ENCODE results near the gene RBM5.
"Not testable (repeated sequence)": the region's sequence is repeated elsewhere in the genome, so short reads cannot be mapped to it uniquely, and the experiment has no call there.

RBM5 gene

DNA sequence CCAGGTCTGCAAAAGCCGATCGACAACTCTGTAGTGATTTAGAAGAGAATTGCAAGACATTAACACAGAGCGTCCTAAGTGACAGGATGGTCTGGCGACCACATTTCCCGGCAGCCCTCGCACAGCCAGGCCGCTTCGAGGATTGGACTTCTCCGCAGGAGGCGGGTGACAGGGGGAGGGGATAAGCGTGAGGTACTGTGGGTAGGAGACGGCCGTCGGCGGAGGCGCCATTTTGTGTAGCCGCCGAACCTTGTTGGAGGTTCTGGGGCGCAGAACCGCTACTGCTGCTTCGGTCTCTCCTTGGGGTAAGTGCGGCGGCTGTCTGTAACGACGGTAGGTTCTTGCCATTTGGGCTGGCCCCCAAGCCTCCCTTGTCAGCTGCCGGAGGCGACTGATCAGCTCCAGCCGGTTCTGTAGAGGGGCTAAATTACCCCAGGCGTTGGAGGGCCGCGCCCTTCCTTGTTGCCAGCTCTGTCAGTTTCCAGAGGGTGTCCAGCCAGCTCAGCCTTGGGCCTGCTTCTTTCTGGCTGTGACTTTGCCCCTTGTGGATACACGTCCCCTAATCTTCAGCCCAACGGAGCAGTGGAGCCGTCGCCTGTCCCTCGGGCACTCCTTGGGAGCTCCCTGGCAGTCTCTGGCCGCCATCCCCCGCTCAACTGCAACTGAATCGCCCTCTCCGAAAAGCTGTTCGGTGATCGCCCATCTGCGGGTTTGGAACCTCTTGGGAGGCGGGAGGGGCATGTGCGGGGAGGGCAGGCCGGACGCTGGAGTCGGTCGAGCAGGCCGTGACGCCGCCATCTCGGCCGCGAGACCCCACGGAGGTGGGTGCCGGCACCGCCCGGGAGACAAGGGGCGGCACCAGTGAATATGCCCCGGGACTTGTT lies at the start of gene RBM5:
Gene RBM5 (plus strand): TSS at position 195 of the 884 bp plus-strand sequence. CDS start 1,516 bp downstream, outside the sequence.
- DNase-seq: peak; percentile 92

DNA sequence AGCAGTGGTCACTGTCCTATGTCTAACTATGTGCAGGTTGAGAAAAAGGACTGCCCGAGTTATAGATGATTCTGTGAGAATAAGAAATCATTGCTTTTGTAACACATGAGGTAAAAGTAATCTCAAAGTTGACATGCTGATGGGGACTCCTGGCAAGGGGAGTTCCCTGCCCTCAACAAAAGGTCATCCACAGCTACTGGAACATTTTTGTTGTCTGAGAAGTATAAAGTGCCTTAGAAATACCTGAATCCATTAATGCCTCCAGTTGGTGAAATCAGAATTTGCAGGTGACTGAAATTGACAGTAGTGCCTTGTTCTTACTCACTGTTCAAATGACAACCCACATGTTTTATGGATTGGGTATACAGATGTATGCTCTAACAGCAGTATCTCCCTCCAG lies 43.7 kb upstream of the RBM5 start:
- DNase-seq: no peak

DNA sequence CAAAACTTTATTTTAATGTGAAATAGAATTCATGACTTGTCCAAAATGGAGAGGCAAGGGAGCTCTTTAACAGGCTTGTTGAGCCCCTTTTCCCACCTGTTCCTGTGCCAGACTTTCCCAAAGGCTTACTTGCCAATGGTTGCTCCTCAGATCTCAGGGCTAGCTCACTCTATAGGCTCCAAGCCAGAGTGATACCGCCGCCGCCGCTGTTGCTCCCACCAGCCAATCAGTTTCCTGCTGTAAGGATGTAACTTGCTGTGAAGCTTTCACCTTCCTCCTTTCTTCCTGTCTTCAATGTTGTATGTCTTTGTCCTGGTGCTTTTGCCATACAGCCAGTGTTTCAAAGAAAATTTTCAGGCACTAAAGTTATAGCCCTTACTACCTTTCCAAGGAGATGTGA lies 41.3 kb upstream of the RBM5 start:
- no peak for DNase-seq

DNA sequence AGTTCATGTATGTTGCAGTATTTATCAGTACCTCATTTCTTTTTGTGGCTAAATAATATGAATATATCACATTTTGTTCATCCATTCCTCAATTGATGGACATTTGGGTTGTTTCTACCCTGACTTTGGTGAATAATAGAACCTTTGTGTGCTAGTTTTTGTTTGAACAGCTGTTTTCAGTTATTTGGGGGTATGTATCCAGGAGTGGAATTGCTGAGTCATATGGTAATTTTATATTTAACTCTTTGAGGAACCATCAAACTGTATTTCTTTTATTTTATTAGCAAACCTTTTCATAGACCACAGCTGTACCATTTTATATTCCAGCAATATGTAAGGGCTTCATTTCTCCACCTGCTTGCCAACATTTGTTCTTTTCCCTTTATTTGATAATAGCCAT lies 38.4 kb upstream of the RBM5 start:
- no peak for DNase-seq

DNA sequence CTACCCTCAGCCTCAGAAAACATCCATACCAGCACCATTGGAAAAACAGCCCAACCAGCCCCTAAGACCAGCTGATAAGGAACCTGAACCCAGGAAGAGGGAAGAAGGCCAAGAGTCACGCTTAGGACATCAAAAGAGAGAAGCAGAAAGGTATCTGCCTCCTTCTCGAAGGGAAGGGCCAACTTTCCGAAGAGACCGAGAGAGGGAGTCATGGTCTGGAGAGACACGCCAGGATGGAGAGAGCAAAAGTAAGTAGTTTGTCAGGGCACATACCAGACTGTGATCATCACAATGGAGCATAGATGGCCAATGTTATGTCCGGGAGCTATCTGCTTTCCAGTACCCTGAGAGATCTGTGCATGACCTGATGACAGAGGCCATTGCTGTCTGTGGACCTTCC lies 31.0 kb upstream of the RBM5 start:
- DNase-seq: no peak

DNA sequence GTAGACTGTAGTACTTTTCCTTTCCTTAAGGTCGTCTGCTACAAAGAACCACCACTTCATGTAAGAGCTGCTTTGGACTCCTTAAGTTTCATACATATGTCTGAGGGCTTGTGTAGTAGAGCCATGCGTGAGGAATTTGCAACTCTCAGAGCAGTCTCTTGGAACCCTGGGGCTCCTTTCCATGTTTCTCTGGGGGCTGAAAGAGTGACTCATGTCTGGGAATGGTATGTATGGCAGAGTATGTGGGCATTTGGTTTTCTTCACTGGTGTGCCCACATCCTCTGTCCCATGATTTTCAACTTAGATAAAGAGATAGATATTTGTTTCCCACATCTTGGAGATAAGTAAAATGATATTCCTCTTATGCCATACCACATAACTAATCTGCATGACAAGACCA lies 20.6 kb upstream of the RBM5 start:
- no peak for DNase-seq

DNA sequence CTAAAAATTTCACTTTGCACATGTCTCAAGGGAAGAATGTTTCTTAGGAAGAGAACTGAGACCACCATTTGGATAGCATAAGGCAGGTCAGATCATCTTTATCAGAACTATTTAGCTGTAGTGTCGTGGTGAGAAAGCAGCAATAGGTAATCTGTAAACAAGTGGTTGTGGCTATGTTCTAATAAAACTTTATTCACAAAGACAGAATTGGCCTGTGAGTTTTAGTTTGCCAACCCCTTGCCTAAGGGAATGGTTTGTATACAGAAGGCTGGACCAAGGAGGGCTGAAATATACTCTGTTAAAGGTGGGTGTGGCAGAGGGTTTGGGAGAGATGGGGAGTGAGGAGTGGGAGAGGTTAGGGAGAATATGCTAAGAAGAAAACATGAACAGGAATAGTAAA lies 10.6 kb upstream of the RBM5 start:
- DNase-seq: no peak

DNA sequence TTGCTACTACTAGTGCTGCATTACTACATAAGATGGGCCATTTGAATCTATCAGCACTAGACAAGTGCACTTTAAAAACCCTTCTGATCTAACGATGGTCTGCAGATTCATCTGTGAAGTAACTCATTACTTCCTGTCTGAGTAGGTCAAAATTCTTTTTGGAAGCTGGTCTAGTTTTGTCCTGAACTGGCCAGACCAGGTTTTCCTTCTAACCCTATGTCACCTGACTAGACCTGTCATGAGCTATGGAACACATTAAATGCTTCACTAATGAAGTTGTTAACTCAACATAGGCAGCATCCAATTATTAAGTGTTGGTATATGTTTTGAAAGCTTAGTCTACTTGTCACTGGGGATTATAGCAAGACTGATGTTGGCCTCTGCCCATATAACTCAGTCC lies 10.1 kb upstream of the RBM5 start:
- DNase-seq: no peak

DNA sequence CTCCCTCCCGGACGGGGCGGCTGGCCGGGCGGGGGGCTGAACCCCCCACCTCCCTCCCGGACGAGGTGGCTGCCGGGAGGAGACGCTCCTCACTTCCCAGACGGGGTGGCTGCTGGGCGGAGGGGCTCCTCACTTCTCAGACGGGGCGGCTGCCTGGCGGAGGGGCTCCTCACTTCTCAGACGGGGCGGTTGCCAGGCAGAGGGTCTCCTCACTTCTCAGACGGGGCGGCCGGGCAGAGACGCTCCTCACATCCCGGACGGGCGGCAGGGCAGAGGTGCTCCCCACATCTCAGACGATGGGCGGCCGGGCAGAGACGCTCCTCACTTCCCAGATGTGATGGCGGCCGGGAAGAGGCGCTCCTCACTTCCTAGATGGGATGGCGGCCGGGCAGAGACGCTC lies 3.8 kb upstream of the RBM5 start:
- not testable (repeated sequence) for DNase-seq

DNA sequence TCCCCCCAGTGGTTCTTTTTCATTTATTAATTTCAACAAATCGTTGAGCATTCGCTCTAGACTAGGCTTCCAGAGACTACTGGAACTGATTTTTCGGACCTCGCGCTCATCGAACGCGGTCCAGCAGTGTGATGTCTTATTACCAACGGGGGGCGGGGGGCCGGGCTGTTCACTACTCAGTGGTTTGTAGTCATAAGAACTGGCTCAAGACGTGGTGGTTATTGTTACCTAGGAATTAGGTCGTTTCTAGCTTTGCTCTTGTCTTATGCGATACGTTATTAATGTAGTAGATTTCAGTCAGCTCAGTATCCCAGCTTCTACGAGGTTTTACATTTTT lies 858 bp downstream of the RBM5 start:
- no peak for DNase-seq

DNA sequence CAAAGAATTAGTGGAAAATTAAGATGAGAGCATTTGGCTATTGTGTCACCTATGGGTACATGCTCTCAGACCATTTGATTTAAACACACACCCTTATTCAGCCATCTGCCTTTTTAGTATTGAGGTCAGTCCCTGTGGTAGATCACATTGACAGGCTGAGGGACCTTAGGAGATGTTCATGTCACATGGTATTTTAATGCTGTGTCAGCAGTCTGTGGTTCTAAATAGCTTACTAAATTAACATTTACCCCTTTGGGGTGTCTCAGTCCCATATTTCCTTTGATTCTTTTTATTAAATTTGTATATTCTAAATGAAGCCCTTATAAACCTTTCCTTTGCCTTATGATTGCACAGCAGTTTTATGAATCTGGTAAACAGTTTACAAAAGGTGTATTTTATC lies 2.3 kb downstream of the RBM5 start:
- DNase-seq: no peak

DNA sequence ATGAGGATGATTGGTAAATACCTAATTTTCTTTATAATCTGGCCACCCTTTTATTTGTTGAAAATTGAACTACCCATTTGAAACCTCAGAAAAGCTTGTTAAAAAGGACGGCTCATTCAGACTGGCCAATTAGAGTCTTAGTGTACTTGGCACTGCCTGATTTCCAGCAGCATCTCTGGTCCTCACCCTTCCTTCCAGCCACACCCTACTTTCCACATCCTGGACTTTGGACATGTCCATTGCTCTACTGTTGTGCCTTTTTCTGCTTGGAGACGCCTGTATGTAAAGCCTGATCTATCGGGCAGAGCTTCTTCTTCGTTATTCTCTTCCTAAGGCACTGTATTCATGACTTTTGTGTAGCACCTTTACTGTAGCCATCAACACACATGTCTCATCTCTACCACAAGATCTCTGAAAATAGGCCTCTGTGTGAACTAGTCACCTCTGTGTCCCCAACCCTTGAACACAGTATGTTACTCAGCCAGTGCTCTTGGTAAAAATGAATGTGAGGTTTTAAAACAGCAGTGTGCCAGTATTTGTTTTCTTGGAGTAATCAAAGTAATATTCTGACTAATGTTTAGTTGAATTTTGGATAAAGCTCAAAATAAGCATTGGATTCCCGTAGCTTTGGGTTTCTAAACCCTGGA lies 6.8 kb downstream of the RBM5 start:
- no peak for DNase-seq

DNA sequence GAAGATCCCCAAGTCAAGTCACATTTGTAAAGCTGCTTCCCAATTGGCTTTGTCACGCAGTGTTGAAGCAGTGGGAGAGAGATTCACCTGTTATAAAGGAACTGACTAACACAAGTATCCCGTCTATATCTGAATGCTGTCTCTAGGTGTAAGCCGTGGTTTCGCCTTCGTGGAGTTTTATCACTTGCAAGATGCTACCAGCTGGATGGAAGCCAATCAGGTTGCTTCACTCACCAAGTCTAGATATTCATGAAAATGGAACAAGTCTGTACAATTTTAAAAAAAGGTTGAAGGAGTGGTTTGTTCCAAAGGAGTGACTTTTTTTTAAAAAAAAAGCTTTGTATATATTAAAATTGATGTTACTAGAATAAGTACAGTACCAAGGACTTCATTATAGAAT lies 11.7 kb downstream of the RBM5 start:
- peak; percentile 57 for DNase-seq

DNA sequence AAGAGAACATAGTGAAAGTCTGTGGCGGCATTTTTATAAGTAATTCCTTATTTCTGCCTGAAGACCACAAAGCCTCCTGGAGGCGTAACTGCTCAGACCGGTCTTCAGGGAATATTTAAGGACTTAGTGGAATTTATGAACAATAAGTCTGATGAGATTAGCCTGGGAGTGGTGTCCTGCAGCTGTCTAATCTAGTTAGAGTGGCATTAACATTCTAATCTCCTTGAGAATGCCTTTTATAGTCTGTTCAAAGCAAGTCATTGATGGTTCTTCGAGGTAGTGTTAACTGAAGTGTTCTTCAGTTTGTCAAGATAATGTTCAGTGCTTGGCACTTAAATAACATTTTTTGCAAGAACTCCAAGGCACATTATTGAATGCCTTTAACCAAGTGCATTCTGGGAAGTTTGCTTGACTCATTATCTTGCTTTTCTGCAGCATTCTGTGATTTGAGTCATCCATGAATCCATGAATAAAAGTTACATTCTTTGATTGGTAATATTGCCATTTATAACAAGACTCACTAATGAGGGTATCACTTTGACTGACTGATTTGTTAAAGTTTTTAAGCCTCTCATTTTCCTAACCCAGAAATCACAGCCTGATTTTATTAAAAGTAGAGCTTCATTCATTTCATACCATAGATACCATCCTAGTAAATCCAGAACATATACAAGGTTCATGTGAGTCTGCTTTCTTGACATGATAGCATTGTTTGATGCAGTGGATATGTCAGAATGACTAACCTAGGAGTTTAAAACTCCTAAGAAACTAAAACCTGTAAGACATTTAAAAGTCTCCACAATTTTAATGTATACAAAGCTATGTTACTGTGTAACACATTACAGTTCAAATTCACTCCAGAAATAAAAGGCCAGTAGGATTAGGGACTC lies 12.5 kb downstream of the RBM5 start:
- peak; percentile 54 for DNase-seq

DNA sequence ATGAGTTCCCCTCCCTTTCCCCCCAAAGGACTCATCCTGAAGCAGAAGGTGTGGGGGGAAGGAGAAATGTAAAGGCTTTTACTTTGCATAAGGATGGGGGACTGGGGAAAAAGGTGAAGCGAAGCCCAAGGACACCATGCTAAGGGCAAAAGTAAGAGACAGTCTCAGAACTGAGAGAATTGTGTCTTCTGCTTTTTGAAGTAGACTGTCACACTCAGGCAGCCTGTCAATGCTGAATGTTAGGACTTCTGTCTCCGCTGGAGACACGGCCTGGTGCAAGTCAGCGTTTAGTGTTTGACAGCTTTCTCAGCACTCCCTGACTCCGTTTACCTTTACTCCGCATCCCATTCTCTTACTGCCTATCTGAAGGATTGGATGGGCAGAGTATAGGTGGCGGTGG lies 13.8 kb downstream of the RBM5 start:
- no peak for DNase-seq

DNA sequence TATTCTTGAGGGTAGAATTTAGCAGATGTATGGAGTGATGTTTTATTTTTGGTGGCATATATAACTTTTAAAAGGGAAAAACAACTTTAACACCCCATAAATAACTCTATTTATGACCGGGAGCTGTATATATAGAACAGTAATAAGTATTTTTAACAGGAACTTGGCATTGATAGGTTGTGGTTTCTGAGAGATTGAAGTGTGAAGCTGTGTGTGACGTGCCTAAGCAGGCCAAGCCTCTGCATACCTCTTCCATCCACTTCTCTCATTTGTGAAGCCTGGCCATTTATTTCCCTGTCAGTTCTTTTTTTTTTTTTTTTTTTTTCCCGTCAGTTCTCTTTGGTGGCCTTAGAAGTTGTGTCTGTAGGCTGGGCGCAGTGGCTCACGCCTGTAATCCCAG lies 23.0 kb downstream of the RBM5 start:
- no peak for DNase-seq

DNA sequence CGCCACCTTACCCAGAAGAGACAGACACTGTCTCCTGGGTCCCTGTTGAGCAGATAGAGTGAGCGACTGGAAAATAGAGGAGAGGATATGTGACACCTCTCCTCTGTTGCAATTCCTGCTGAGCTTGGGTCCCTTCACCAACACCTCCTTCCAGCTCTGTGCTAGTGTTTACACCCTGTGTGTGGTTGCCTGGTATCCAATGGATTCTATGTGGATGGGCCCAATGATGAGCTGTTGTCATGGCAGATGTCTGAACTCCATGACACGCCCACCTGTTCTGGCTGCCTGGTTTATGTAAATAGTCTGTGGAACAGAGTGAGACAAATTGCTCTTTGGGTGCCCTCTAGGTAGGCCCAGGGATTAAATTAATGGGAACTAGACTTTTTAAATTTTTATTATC lies 23.7 kb downstream of the RBM5 start:
- no peak for DNase-seq

DNA sequence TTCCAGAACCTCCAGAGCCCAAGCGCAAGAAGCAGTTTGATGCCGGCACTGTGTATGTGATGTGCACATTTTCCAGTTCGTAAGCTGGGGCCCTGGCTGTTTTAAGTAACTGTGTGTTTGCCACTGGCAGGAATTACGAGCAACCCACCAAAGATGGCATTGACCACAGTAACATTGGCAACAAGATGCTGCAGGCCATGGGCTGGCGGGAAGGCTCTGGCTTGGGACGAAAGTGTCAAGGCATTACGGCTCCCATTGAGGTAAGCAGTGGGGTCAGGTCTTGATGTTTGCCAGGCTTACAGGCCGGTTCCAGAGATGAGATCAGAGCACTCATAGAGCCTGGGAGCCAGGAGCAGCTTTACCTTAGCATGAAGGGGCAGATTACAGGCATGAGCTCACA lies 28.4 kb downstream of the RBM5 start:
- DNase-seq: no peak

DNA sequence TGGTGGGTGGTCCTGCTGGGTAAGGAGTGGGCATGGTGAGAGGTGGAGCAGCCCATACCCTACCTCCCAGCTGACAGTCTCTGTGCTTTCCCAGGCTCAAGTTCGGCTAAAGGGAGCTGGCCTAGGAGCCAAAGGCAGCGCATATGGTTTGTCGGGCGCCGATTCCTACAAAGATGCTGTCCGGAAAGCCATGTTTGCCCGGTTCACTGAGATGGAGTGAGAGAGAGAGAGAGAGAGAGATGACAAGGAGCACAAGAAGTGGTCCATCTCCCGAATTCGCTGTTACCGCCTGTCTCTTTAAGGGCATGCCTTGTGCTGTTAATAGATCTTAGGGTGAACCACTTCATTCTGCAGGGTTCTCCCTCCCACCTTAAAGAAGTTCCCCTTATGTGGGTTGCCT lies 29.5 kb downstream of the RBM5 start:
- DNase-seq: no peak

DNA sequence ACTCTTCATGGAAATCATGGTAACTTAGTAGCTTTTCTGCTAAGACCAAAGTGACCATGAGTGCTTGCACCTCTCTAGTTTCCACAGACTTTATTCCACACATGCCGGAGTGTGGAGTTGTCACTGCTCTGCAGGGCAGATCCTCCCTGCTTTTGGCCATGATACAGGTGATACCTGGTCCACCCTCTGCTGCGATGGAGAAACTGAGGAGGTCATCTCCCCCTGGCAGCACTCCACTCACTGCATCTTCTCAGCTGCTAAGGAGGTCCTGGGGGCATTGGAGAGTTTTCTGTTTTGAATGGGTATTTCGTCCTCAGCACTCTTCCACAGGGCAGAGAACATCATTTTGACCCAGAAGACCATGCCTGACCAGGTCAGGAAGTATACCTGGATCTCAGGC lies 31.1 kb downstream of the RBM5 start:
- no peak for DNase-seq

DNA sequence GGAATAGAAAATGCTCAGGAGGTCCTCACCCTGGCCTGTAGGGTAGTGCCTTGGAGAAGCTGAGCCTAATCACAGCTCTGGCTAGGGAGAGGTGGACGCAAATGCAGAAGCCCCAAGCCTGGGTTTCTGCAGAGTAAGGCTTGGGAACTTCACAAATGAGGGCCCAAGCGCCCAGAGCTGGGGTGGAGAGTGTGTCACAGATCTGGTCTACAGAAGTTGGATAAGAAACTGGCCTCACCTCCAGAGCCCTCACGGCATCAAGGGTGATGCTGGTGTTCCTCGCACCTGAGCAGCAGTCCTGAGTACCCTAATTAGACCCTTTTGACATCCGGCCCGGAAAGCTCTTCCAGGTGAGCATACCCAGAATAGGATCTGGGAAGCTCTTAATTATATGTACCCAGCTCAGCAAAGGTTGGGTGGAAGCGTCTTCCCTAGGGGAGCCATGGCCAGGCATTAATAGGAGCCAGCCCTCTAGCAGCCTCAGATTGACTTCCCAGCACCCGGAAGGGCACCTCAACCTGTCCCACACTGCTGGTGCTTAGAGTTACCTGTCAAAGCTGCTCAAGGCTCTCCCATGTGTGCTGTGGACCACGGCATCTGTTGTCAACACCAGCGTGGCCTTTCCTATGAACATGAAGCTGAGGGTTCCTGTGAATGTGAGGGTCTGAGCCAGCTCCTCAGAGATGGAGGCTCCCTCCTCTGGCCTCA lies 31.8 kb downstream of the RBM5 start:
- no peak for DNase-seq

DNA sequence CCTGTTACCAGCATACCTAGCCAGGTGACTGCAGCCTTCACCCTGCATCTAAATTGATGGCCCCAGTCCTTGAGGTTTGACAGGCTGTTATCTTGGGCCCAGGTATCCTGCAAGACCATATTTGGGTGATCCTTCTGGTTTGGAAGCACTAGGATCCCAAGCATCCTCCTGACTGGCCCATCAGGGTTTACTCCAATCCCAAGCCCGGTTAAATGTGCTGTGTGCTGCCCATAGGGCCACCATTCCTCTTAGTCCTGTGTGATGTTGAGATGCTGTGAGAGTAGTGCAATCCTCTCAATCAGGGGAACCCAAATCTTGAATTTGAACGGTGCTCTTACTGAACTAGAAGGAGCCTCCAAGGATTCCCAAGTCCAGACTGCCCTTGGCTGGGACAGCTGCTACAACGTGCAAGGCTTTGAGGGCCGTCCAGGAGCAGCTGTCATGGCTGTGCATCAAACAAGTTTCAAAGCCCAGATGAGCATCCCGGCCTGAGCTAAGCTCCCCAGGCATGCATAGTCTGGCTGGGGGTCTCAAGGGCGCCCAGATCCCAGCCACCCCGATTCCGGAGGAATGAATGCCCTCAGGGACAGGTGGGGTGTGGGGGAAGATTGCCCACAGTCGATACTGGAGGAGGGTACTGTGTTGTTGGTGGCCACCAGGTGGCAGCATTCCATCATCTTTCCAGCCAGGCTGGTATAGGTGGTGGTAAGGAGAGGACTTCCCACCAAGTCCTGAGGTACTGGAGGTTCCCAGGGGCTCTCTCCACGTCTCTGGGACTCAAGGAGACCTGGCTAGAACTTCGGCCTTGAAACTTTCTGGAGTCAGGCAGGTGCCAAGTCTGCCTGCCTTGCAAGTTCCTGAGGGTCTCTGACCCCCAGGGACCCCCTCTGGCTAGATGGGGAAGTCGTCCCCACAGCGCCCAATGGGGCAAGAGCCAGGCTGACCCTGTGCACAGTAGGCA lies 32.6 kb downstream of the RBM5 start:
- peak; percentile 81 for DNase-seq

Measured in hematopoietic multipotent progenitor cell treated with erythropoietin and hydrocortisone succinate and interleukin-3 and kit ligand, for 8 days (in vitro differentiated cells).